ENCODE measurements around the gene CEACAM8. TPM values are rescaled to one million over a fixed set of nuclear protein-coding genes. Genes with fewer than 3 reads are reported as not detected.

Gene CEACAM8
- total RNA-seq, 1 donor from 2014 or later, result not detected

- Histone ChIP-seq H4K20me1 (ENCODE audit: low read depth) (no peaks in the 10 kb centered on the region), H3K9me3 (ENCODE audit: low read depth) (no peaks in the 10 kb centered on the region), H3K9ac (no peak overlapping the region), H3K36me3 (no peaks in the 10 kb centered on the region), H3K4me2 (no peak overlapping the region), H2AFZ (replicated peaks) (no peak overlapping the region), H3K79me2 (ENCODE audit: low read depth) (no peaks in the 10 kb centered on the region), H3K4me3 (no peak overlapping the region), H3K27me3 (peaks cover 14% of the 10 kb centered on the region), H3K4me1 (no peaks in the 10 kb centered on the region), H3F3A (ENCODE audit: low read depth) (no peaks in the 10 kb centered on the region), H3K27ac (no peak overlapping the region)
- Mint-ChIP-seq H3K27ac (no peak overlapping the region), H3K9me3 (peaks cover 2% of the 10 kb centered on the region), H3K4me3 (no peak overlapping the region), H3K4me1 (no peaks in the 10 kb centered on the region), H3K36me3 (no peaks in the 10 kb centered on the region), H3K27me3 (ENCODE audit: insufficient read depth, low read depth) (peaks cover 11% of the 10 kb centered on the region)
- TF ChIP-seq EZH2phosphoT487 (IDR thresholded peaks at IDR 0.05), result no peak
- TF ChIP-seq EZH2 (IDR thresholded peaks at IDR 0.05), result no peak
- no peak for TF ChIP-seq CTCF (IDR thresholded peaks at IDR 0.05)
- no peak for DNase-seq (ENCODE audit: low spot score)
These were observed 937 bp upstream of the CEACAM8 start for GRCh38 chr19:42595550-42596172.

- Mint-ChIP-seq H3K36me3 (no peaks in the 10 kb centered on the region), H3K4me3 (no peak overlapping the region), H3K27me3 (ENCODE audit: insufficient read depth, low read depth) (peaks cover 5% of the 10 kb centered on the region), H3K4me1 (no peaks in the 10 kb centered on the region), H3K9me3 (no peaks in the 10 kb centered on the region), H3K27ac (no peak overlapping the region)
- no peaks in the 10 kb centered on the region for H4K20me1 ChIP-seq (ENCODE audit: low read depth)
- H3K27ac ChIP-seq, result no peak overlapping the region
- H3F3A ChIP-seq (ENCODE audit: low read depth), result no peaks in the 10 kb centered on the region
- no peaks in the 10 kb centered on the region for H3K4me1 ChIP-seq
- peaks cover 3% of the 10 kb centered on the region for H3K27me3 ChIP-seq
- DNase-seq (ENCODE audit: low spot score), result no peak
- no peak overlapping the region for H2AFZ ChIP-seq (replicated peaks)
- no peak overlapping the region for H3K4me2 ChIP-seq
- H3K9me3 ChIP-seq (ENCODE audit: low read depth), result no peaks in the 10 kb centered on the region
- TF ChIP-seq CTCF (IDR thresholded peaks at IDR 0.05), result no peak
- no peak for TF ChIP-seq EZH2 (IDR thresholded peaks at IDR 0.05)
- no peak for TF ChIP-seq EZH2phosphoT487 (IDR thresholded peaks at IDR 0.05)
- no peak overlapping the region for H3K9ac ChIP-seq
- no peaks in the 10 kb centered on the region for H3K36me3 ChIP-seq
- H3K4me3 ChIP-seq, result no peak overlapping the region
- no peaks in the 10 kb centered on the region for H3K79me2 ChIP-seq (ENCODE audit: low read depth)
These were observed 4.9 kb downstream of the CEACAM8 start for GRCh38 chr19:42589792-42590191.

GRCh38 chr19:42584466-42584865 is 10.3 kb downstream of the CEACAM8 start:
- TF ChIP-seq EZH2phosphoT487 (IDR thresholded peaks at IDR 0.05) (no peak), EZH2 (IDR thresholded peaks at IDR 0.05) (no peak), CTCF (IDR thresholded peaks at IDR 0.05) (no peak)
- no peak overlapping the region for H3K4me2 ChIP-seq
- Mint-ChIP-seq H3K27me3 (ENCODE audit: insufficient read depth, low read depth) (no peaks in the 10 kb centered on the region), H3K4me1 (no peaks in the 10 kb centered on the region), H3K36me3 (no peaks in the 10 kb centered on the region), H3K9me3 (no peaks in the 10 kb centered on the region), H3K4me3 (no peak overlapping the region), H3K27ac (no peak overlapping the region)
- no peaks in the 10 kb centered on the region for H3K36me3 ChIP-seq
- H3K4me3 ChIP-seq, result no peak overlapping the region
- H3K79me2 ChIP-seq (ENCODE audit: low read depth), result no peaks in the 10 kb centered on the region
- peaks cover 13% of the 10 kb centered on the region for H3K27me3 ChIP-seq
- no peak overlapping the region for H3K27ac ChIP-seq
- no peaks in the 10 kb centered on the region for H3K4me1 ChIP-seq
- H3K9ac ChIP-seq, result no peak overlapping the region
- DNase-seq (ENCODE audit: low spot score), result no peak
- no peaks in the 10 kb centered on the region for H3F3A ChIP-seq (ENCODE audit: low read depth)
- H4K20me1 ChIP-seq (ENCODE audit: low read depth), result no peaks in the 10 kb centered on the region
- no peaks in the 10 kb centered on the region for H3K9me3 ChIP-seq (ENCODE audit: low read depth)
- no peak overlapping the region for H2AFZ ChIP-seq (replicated peaks)
